Epithelial cell of esophagus (primary cell): ENCODE results near the gene POLR3K.

ENCODE experiments used
- DNase-seq: peaks from one replicate; pipeline ENCODE4 v3.0.0; 2010; ENCODE audit warnings: low read depth
- H3K4me3 ChIP-seq: 2 replicates; pipeline ENCODE4 v1.5.1; 2011; ENCODE audit warnings: mild to moderate bottlenecking, low read length, control low read depth
- CTCF ChIP-seq: IDR thresholded peaks from 2 replicates; pipeline ENCODE4 v1.5.1; 2011; ENCODE audit warnings: low read depth, mild to moderate bottlenecking, low read length, control low read depth, inconsistent platforms; ENCODE audit not compliant: insufficient read depth; ENCODE audit errors: missing control alignments

Gene POLR3K

DNA sequence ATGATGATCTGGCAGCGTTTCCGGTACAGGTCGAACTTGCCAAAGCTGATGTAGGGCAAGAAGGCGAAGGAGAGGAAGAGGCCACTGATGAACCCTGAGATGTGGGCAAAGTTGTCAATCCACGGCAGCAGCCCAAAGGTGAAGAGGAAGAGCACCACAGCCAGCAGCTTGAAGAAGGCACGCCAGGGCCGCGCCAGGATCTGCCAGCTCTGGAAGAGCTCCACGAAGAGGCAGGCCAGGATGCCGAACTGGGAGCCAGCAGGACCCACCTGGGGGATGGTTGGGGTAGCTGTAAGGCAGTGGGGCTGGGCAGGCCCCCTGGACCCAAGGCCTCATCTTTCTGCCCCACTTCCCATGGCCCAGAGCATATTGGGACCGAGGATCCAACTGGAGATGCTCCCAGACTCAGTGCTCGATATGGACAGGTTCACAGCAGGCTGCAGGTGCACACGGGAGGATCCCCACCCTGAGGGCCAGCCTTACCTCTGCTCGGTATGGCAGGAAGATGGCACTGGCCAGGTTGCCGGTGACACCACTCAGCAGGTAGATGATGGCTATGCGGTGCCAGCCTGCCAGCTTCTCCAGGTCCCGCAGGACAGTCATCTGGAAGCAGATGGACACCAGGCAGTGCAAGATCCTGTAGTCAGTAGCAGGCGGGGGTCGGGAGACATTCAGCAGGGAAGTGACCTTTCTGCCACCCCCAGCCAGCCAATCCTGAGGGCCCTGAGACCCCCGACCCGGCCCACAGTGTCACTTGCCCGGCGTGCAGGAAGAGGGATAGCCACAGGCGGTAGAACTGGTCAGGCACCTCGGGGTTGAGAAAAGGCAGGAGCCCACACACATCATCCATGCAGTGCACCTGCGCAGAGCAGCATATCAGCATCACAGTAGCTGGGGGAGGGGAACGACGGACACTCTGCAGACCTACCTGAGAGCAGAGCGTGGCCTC lies 5.4 kb upstream of the POLR3K start:
- no peak for TF ChIP-seq CTCF

GRCh38 chr16:57711-58110 lies 4.3 kb upstream of the POLR3K start:
- no peak for TF ChIP-seq CTCF
- DNase-seq, result no peak
- H3K4me3 ChIP-seq, result no peak overlapping the region

More for the DNA sequence above, 5.4 kb upstream of the POLR3K start:
- no peak overlapping the region for H3K4me3 ChIP-seq
- no peak for DNase-seq

DNA sequence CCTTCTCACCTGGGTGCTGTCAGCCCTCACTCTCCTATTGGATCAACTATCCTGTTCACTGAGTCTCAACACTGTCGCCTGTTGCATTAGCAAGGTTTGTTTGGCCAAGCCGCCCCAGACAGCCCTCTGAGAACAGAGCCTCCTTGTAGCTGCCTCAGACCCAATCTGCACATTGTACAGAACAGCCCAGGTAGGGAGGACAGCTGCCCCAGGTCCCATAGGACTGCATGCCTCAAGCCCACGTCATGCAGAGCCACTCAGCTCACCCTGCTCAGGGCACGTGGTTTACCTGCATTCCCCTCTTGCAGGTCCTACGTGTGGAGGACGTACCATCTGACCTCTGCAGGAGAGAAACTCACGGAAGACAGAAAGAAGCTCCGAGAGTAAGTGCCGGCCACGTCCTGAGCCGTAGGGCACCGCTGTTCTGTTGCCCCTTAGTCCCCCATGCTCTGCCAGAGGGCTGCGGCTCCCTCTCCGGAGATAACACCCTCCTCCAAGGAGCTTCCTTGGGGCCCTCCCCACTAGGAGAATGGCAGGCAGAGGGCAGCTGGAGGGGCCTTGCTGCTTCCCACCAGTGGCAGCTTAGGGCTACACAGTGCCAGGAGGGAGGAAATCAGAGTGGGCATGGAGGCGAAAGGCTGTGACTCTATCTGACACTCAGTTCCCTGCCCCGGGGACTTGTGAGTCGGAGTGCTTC lies 3.0 kb upstream of the POLR3K start:
- no peak overlapping the region for H3K4me3 ChIP-seq
- DNase-seq, result no peak
- no peak for TF ChIP-seq CTCF

DNA sequence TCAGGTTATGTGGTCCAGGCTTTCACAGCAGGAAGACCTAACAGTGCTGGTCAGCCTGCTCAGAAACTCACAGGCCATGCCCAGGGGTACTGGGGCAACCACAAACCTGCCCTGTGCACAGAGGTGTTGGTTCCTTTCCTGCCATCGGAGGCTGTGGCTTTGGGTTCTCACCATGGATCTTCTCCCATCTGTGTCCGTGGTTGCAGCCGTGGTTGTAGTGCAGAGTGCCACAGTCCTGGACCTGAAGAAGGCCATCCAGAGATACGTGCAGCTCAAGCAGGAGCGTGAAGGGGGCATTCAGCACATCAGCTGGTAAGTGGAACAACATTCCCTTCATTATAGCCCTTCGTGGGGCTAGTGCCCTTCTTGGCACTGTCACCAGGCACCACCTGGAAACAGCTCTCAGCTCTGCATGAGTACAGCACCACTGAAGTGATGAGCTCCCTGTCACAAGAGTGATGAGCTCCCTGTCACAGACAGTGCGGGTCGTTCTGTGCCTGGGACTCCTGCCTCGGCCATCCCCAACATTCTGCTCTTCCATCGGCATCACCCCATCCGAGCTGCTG lies 2.2 kb upstream of the POLR3K start:
- H3K4me3 ChIP-seq, result no peak overlapping the region
- TF ChIP-seq CTCF, result no peak
- no peak for DNase-seq

GRCh38 chr16:54237-54581 lies 801 bp upstream of the POLR3K start:
- DNase-seq, result no peak
- no peak for TF ChIP-seq CTCF
- peak overlapping the region; percentile 81 for H3K4me3 ChIP-seq

DNA sequence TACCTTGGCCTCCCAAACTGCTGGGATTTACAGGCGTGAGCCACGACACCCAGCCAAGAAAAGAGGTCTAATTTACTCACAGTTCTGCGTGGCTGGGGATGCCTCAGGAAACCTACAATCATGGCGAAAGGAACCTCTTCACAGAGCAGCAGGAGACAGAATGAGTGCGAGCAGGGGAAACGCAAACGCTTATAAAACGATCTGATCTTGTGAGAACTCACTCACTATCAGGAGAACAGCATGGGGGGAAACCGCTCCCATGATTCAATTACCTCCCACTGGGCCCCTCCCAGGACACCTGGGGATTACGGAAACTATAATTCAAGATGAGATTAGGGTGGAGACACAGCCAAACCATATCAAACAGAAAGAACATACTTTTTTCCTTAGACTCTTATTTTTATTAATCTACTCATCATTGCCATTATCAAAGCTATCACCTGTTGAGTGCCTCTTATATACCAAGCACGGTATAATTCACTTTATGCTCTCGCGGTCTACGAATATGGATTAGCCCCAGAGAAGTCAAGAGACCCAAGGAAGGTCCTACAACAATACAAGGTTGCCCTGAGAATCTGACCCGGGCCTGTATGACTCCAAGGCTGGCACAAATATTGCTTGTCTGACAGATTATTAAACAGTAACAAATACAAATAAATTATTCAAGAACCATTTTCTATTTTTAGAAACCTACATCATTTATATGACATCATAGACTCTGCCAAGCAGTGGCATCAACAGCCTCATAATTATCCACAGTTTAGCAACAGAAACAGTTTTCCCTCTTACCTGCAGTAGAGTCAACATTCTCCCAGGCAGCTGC lies 2.4 kb downstream of the POLR3K start:
- no peak overlapping the region for H3K4me3 ChIP-seq
- TF ChIP-seq CTCF, result no peak
- no peak for DNase-seq
